HepG2 (cell line): ENCODE data around the gene MYH7.

Experiments
- ADNP ChIP-seq: sonication (generic); formaldehyde crosslinking; IDR thresholded peaks from 2 replicates; pipeline ENCODE4 v1.4.0; 2020; ENCODE audit warnings: missing genetic modification reagents
- GTF3A ChIP-seq: sonication (generic); formaldehyde crosslinking; conservative IDR thresholded peaks from 2 replicates; pipeline ENCODE4 v1.4.0; 2020; ENCODE audit warnings: mild to moderate bottlenecking, missing genetic modification reagents
- MAFK ChIP-seq, 2 experiments: IDR thresholded peaks in 1 of 2; conservative IDR thresholded peaks in 1 of 2; 2 replicates each; pipeline ENCODE4 v1.6.1; 2011; ENCODE audit warnings: improper control_type of control experiment in 2 of 2, low read length in 2 of 2
- ZNF780A ChIP-seq: sonication (generic); formaldehyde crosslinking; IDR thresholded peaks from 2 replicates; pipeline ENCODE4 v1.8.0; 2022; ENCODE audit warnings: mild to moderate bottlenecking, missing genetic modification reagents, moderate library complexity
- TF ChIP-seq, protein P1 (sequence below): sonication (generic); formaldehyde crosslinking; IDR thresholded peaks from 2 replicates; pipeline ENCODE4 v1.5.0; 2020; ENCODE audit warnings: mild to moderate bottlenecking, missing genetic modification reagents, moderate library complexity
- TF ChIP-seq, protein P2 (sequence below): sonication (generic); formaldehyde crosslinking; IDR thresholded peaks from 2 replicates; pipeline ENCODE4 v1.4.0; 2020; ENCODE audit warnings: mild to moderate bottlenecking, missing genetic modification reagents

DNA sequence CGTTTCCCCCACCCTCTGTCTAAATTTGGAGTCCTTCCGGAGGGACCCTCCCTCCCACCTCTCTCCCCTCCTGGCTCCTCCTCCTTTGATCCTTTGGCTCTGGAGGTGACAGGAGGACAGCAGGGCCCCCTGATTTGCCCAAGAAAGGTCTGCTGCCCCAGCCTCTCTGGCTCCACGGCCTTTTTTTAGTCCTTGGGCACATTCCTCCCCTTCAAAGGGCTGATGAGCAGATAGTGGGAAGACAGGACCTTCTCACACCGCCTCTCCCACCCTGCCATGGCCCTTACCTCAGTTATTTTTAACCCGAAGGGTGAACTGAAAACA, 27.2 kb downstream of the MYH7 start:
- TF ChIP-seq, protein P1, sequence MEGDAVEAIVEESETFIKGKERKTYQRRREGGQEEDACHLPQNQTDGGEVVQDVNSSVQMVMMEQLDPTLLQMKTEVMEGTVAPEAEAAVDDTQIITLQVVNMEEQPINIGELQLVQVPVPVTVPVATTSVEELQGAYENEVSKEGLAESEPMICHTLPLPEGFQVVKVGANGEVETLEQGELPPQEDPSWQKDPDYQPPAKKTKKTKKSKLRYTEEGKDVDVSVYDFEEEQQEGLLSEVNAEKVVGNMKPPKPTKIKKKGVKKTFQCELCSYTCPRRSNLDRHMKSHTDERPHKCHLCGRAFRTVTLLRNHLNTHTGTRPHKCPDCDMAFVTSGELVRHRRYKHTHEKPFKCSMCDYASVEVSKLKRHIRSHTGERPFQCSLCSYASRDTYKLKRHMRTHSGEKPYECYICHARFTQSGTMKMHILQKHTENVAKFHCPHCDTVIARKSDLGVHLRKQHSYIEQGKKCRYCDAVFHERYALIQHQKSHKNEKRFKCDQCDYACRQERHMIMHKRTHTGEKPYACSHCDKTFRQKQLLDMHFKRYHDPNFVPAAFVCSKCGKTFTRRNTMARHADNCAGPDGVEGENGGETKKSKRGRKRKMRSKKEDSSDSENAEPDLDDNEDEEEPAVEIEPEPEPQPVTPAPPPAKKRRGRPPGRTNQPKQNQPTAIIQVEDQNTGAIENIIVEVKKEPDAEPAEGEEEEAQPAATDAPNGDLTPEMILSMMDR = no peak
- TF ChIP-seq, protein P2, sequence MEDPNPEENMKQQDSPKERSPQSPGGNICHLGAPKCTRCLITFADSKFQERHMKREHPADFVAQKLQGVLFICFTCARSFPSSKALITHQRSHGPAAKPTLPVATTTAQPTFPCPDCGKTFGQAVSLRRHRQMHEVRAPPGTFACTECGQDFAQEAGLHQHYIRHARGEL (CRISPR knock-in tag) = no peak
- no peak for TF ChIP-seq GTF3A
- TF ChIP-seq ADNP = no peak
- no peak for TF ChIP-seq MAFK (conservative IDR thresholded peaks at IDR 0.05 in 1 of 2, IDR thresholded peaks at IDR 0.05 in 1 of 2; ENCODE audit: low read length in 2 of 2)
- TF ChIP-seq ZNF780A = no peak
